Mucosa of stomach (tissue), 1 donor: ENCODE data around the gene NRM.
A peak's percentile ranks its signal among the peaks of the same experiment; 100 is the strongest.
"Not testable (repeated sequence)": the region's sequence is repeated elsewhere in the genome, so short reads cannot be mapped to it uniquely, and the experiment has no call there.

Experiments
- H3K27me3 ChIP-seq: one replicate; pipeline ENCODE4 v1.7.0; 2013; ENCODE audit warnings: mild to moderate bottlenecking, low read length; ENCODE audit not compliant: control insufficient read depth, insufficient read depth
- H3K36me3 ChIP-seq: one replicate; pipeline ENCODE4 v1.7.0; 2013; ENCODE audit warnings: low read length; ENCODE audit not compliant: control insufficient read depth, insufficient read depth
- H3K4me1 ChIP-seq: one replicate; pipeline ENCODE4 v1.7.0; 2013; ENCODE audit warnings: mild to moderate bottlenecking, low read length; ENCODE audit not compliant: control insufficient read depth, insufficient read depth
- H3K4me3 ChIP-seq: one replicate; pipeline ENCODE4 v1.7.0; 2013; ENCODE audit warnings: low read length
- H3K9ac ChIP-seq: one replicate; pipeline ENCODE4 v1.7.0; 2013; ENCODE audit warnings: mild to moderate bottlenecking, low read length, moderate library complexity
- H3K9me3 ChIP-seq: one replicate; pipeline ENCODE4 v1.7.0; 2013; ENCODE audit warnings: mild to moderate bottlenecking, low read length, moderate library complexity; ENCODE audit not compliant: control insufficient read depth
- donor health status: Pancreatic carcinoma.

The NRM gene

GRCh38 chr6:30717845-30718720 lies 27.3 kb upstream of the NRM start:
- H3K9ac ChIP-seq = peak overlapping the region; percentile 56
- H3K27me3 ChIP-seq, H3K4me3 ChIP-seq, H3K9me3 ChIP-seq, H3K36me3 ChIP-seq: not testable (repeated sequence)
- H3K4me1 ChIP-seq = peaks cover 13% of the 10 kb centered on the region

DNA sequence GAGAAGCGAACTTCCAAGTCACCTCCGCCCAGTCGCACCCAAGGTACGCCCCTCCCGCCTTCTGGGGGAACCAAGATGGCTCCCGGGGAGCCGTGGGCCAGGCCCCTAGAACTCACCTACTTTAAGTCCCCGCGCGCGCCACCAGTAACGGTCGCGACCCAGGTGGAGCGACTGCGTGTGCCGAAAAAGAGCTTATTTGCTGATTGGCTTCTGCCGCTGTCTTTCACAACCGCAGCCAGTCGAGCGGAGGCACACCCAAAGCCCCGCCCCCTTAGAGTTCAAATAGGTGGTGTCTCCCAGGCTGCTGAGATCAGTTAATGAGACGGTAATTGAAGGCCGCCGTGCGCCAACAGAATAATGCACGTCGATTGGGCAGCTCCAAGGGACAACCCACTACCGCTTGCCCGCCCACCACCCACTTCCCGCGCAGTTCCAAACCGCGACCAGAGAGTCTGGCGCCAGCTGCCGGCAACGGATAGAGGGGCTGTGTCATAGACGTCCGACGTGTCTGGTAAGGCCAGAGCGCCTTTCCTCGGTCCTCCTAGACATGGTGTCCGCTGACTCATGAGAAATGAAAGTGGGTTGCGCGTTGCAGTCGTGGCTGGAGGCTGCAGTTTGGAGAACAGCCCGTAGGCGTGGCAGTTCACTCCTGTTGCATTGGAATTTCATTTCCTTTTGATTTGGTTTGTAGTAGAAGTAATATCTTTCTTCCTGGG lies 26.5 kb upstream of the NRM start, which contains the start of gene MDC1:
Gene MDC1, minus strand, starts transcription at position 153 of the 716 bp plus-strand sequence. CDS start 2,106 bp downstream, outside the sequence.
- peaks cover 5% of the 10 kb centered on the region for H3K4me1 ChIP-seq
- H3K9me3 ChIP-seq = no peaks in the 10 kb centered on the region
- peak within 1 kb of the TSS; percentile 71 for H3K9ac ChIP-seq
- H3K27me3 ChIP-seq = no peaks in the 10 kb centered on the region
- H3K36me3 ChIP-seq = no peaks in the 10 kb centered on the region
- peak within 1 kb of the TSS; percentile 47 for H3K4me3 ChIP-seq

- Histone ChIP-seq H3K9ac (peak overlapping the region; percentile 71), H3K9me3 (no peaks in the 10 kb centered on the region), H3K27me3 (no peaks in the 10 kb centered on the region)
Measured at GRCh38 chr6:30716879-30717128, 26.0 kb upstream of the NRM start.

DNA sequence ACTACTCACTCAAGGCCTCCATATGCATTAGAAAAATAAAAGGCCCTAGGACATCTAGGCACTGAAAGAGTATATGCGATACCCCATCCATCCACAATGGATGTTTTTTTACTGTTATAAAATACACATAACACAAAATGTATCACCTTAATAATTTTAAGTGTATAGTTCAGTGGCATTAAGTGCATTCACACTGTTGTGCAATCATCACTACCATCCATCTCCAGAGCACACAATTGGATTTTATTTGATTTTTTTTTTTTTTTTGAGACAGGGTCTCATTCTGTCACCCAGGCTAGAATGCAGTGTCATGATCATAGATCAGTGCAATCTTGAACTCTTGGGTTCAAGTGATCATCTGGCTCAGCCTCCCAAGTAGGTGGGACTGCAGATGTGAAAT lies 23.5 kb upstream of the NRM start:
- Histone ChIP-seq H3K4me3 (no peak overlapping the region), H3K36me3 (no peaks in the 10 kb centered on the region), H3K27me3 (no peaks in the 10 kb centered on the region), H3K9ac (no peak overlapping the region), H3K4me1 (no peaks in the 10 kb centered on the region), H3K9me3 (no peaks in the 10 kb centered on the region)

More at GRCh38 chr6:30716879-30717128, 26.0 kb upstream of the NRM start:
- peak overlapping the region; percentile 47 for H3K4me3 ChIP-seq
- no peaks in the 10 kb centered on the region for H3K36me3 ChIP-seq
- H3K4me1 ChIP-seq = peaks cover 1% of the 10 kb centered on the region

DNA sequence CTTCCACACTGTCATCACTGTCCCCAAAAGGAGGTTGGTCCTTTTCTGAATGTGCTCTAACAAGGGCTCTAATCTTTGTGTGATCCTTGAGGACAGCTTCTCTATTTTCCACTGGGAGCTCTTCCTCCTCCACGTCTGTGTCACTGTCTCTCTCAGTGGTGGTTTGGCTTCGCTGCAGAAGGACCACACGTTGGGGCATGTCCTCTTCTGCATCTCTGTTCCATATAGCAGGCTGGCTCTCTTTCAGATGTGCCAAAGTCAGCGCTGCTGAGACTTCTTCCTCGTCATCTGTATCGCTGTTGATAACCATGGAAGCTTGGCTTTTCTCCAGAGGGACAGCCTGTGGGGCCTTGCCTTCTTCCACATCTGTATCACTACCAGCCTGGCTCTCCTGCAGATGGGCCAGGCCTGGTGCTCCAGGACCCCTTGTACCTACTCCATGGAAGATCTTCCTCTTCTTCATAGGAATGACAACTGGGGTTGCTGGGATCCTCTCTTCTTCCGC lies 21.7 kb upstream of the NRM start:
- H3K36me3 ChIP-seq = no peaks in the 10 kb centered on the region

GRCh38 chr6:30711758-30712380 lies 21.1 kb upstream of the NRM start:
- Histone ChIP-seq H3K4me1 (no peaks in the 10 kb centered on the region), H3K27me3 (no peaks in the 10 kb centered on the region), H3K9me3 (no peaks in the 10 kb centered on the region), H3K9ac (no peak overlapping the region), H3K36me3 (no peaks in the 10 kb centered on the region), H3K4me3 (no peak overlapping the region)

More for the DNA sequence above, 21.7 kb upstream of the NRM start:
- no peaks in the 10 kb centered on the region for H3K9me3 ChIP-seq
- no peak overlapping the region for H3K4me3 ChIP-seq
- H3K4me1 ChIP-seq = no peaks in the 10 kb centered on the region
- no peak overlapping the region for H3K9ac ChIP-seq
- H3K27me3 ChIP-seq = no peaks in the 10 kb centered on the region

DNA sequence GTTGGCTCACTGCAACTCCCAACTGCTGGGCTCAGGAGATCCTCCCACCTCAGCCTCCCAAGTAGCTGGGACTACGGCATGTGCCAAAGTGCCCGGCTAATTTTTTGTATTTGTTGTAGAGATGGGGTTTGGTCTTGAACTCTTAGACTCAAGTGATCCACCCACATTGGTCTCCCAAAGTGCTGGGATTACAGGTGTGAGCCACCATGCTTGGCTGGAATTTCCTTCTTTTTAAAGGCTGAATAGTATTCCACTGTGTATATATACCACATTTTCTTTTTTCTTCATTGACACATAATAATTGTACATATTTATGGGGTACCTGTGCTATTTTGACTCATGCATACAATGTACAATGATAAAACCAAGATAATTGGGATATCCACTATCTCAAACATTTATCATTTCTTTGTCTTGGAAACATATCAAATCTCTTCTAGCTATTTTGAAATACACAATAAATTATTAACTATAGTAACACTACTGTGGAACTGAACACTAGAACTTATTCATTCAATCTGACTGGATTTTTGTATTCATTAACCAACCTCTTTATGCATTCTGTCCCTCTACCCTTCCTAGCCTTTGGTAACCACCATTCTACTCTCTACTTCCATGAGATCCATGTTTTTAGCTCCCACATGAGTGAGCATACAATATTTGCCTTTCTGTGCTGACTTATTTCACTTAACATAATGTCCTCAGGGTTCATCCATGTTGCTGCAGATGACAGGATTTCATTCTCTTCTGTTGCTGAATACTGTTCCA lies 18.5 kb upstream of the NRM start:
- Histone ChIP-seq H3K36me3 (no peaks in the 10 kb centered on the region), H3K4me3 (no peak overlapping the region), H3K4me1 (no peaks in the 10 kb centered on the region), H3K27me3 (no peaks in the 10 kb centered on the region), H3K9ac (no peak overlapping the region), H3K9me3 (no peaks in the 10 kb centered on the region)

GRCh38 chr6:30707281-30707850 lies 16.6 kb upstream of the NRM start:
- no peak overlapping the region for H3K4me3 ChIP-seq
- no peaks in the 10 kb centered on the region for H3K36me3 ChIP-seq
- H3K9me3 ChIP-seq = no peaks in the 10 kb centered on the region
- H3K9ac ChIP-seq = no peak overlapping the region
- no peaks in the 10 kb centered on the region for H3K27me3 ChIP-seq
- H3K4me1 ChIP-seq = no peaks in the 10 kb centered on the region

DNA sequence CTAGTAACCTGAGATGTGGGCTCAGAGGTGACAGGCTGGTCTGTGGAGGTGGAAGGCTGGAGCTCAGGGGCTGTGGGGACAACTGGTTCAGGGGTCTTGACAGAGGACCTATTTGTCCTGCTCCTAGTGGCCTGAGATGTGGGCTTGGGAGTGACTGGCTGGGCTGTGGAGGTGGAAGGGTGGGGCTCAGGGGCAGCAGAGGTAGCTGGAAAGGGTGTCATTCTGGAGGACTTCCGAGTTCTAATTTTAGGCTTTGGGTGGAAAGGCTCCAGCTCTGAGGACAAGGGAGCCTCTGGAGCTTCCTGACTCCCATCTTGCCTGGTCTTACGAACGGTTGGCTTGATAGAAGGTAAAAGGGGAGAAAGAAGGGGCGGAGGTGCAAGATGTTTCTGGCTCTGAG lies 14.8 kb upstream of the NRM start:
- no peak overlapping the region for H3K4me3 ChIP-seq
- H3K4me1 ChIP-seq = no peaks in the 10 kb centered on the region
- no peaks in the 10 kb centered on the region for H3K9me3 ChIP-seq
- no peaks in the 10 kb centered on the region for H3K27me3 ChIP-seq
- no peak overlapping the region for H3K9ac ChIP-seq
- H3K36me3 ChIP-seq = no peaks in the 10 kb centered on the region

DNA sequence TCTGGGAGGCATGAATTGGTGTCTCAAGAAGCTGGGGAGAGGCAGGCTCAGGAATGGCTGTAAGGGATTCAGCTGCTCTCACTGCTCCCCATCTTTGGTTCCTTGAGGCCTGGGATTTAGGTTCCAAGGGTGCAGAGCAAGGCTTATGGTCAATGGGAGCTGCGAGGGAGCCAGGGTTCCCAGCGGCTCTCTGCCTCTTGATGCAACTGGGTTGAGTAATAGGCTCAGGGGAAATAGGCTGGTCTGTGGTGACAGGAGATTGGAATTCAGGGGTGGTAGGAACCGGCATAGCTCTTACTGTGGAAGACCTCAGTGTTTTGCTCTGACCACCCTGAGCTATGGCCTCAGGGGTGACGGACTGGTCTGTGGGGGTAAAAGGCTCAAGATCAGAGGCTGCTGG lies 13.0 kb upstream of the NRM start:
- Histone ChIP-seq H3K4me1 (no peaks in the 10 kb centered on the region), H3K9me3 (no peaks in the 10 kb centered on the region), H3K9ac (no peak overlapping the region), H3K27me3 (no peaks in the 10 kb centered on the region), H3K36me3 (no peaks in the 10 kb centered on the region), H3K4me3 (no peak overlapping the region)

DNA sequence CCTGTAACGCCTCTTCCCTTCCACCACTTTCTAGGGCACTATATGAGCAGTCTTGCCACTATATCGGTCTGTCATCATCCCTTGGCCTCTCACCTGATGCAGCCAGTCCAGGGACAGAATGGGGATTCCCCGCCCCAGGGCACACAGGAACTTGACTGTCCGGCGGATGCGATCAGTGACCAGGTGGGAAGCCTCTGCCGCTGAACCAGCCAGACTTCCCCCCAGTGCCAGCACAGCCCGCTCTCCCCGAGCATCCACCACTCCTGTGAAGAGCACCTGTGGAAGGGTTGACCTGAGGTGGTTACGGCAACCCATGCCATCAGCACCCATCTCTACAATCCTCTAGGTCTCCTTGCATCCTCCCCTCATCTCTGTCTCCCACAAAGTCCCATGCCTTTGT lies 12.2 kb upstream of the NRM start:
- no peaks in the 10 kb centered on the region for H3K27me3 ChIP-seq
- no peaks in the 10 kb centered on the region for H3K9me3 ChIP-seq
- H3K4me1 ChIP-seq = no peaks in the 10 kb centered on the region
- no peaks in the 10 kb centered on the region for H3K36me3 ChIP-seq
- H3K4me3 ChIP-seq = no peak overlapping the region
- H3K9ac ChIP-seq = no peak overlapping the region
